Stimulated activated CD4-positive, alpha-beta T cell treated with anti-CD3 and anti-CD28 coated beads, Interleukin-12 subunit alpha, Interleukin-12 subunit beta, amount 100 ng/mL, for 48 hours (primary cell): ENCODE measurements around the gene REEP6.

Source experiments
- DNase-seq, 3 donors: peaks; one replicate each; pipeline ENCODE4 v3.0.0-alpha.2; 2020; ENCODE audit warnings: low read depth in 2 of 3, low spot score in 1 of 3

REEP6 gene

GRCh38 chr19:1540365-1540925 is 49.5 kb downstream of the REEP6 start:
- DNase-seq = no peak
